GM12878 (cell line): Measurements from ENCODE around the gene TUNAR. TPM values are rescaled to one million over a fixed set of nuclear protein-coding genes. Genes with fewer than 3 reads are reported as not detected.

Experiments used
- ATAC-seq: fragments of 200-7000 bp; cut with Tn5 transposase; 3 replicates; pipeline ENCODE4 v1.9.1; 2020; ENCODE audit warnings: mild to moderate bottlenecking, moderate library complexity
- BruUV-seq: library from RNA; stranded (reverse); fragments of 400-500 nt; replicated peaks from 2 replicates; lab custom pipeline; 2021; lab: Mats Ljungman, UMichigan
- CTCF ChIA-PET: fragments of 300-600 bp; sonication (Branson Sonifier 250); formaldehyde crosslinking; extraction: SDS; loops from one replicate; lab custom pipeline; 2021; ENCODE audit warnings: inconsistent platforms; lab: Yijun Ruan, JAX
- POLR2A ChIA-PET: fragments of 350-600 bp; formaldehyde crosslinking; extraction: SDS; loops from one replicate; lab custom pipeline; 2021; ENCODE audit warnings: inconsistent platforms; lab: Charles Lee
- RAD21 ChIA-PET: fragments of 300-600 bp; sonication (Branson Sonifier 250); formaldehyde crosslinking; loops from one replicate; lab custom pipeline; 2023; ENCODE audit warnings: antibody characterized with exemption; ENCODE audit not compliant: unreplicated experiment; lab: Charles Lee
- SMC1A ChIA-PET: fragments of 300-600 bp; sonication (Branson Sonifier 250); formaldehyde crosslinking; loops from one replicate; lab custom pipeline; 2023; ENCODE audit not compliant: unreplicated experiment, uncharacterized antibody; lab: Charles Lee
- DNase-seq: peaks from one replicate; pipeline ENCODE4 v3.0.0-alpha.2; 2011; ENCODE audit warnings: low read depth, low spot score
- FAIRE-seq: peaks from 3 replicates; lab custom pipeline; 2011; peaks lifted over from hg19 to GRCh38; lab: Jason Lieb, UNC
- H2AFZ ChIP-seq: 2 replicates; pipeline ENCODE4 v1.6.0; 2011; ENCODE audit warnings: low read depth, low read length, control low read depth; ENCODE audit not compliant: control insufficient read depth
- H3K27ac ChIP-seq: 2 replicates; pipeline ENCODE4 v1.5.1; 2011; ENCODE audit warnings: control low read depth; ENCODE audit not compliant: control insufficient read depth, insufficient read depth
- H3K27me3 ChIP-seq, 2 experiments: replicated peaks in 1 of 2; 2 replicates each; pipeline versions ENCODE4 v1.6.0 to v1.6.1; 2011; ENCODE audit warnings: low read length in 1 of 2; ENCODE audit not compliant: control insufficient read depth in 2 of 2, insufficient read depth in 2 of 2
- H3K36me3 ChIP-seq, 2 experiments: 2 replicates each; pipeline ENCODE4 v1.5.1; 2011; ENCODE audit warnings: low read length in 1 of 2; ENCODE audit not compliant: control insufficient read depth in 2 of 2, insufficient read depth in 2 of 2
- H3K4me1 ChIP-seq: 2 replicates; pipeline ENCODE4 v1.6.1; 2011; ENCODE audit warnings: mild to moderate bottlenecking, low read length, moderate library complexity, mixed read lengths; ENCODE audit not compliant: control insufficient read depth, insufficient read depth
- H3K4me2 ChIP-seq: 2 replicates; pipeline ENCODE4 v1.6.0; 2011; ENCODE audit warnings: control low read depth; ENCODE audit not compliant: control insufficient read depth, insufficient read depth
- H3K4me3 ChIP-seq: fragments of 200-600 bp; sonication (generic); 2 replicates; pipeline ENCODE4 v1.5.1; 2016
- H3K79me2 ChIP-seq: 2 replicates; pipeline ENCODE4 v1.6.0; 2011; ENCODE audit warnings: low read length; ENCODE audit not compliant: control insufficient read depth, insufficient read depth
- H3K9ac ChIP-seq: 2 replicates; pipeline ENCODE4 v1.8.0; 2011; ENCODE audit warnings: low read length, control low read depth, mixed read lengths; ENCODE audit not compliant: control insufficient read depth, insufficient read depth
- H3K9me3 ChIP-seq: replicated peaks from 3 replicates; pipeline ENCODE4 v1.5.1; 2011; ENCODE audit warnings: mild to moderate bottlenecking, low read length; ENCODE audit not compliant: control insufficient read depth, insufficient read depth
- H4K20me1 ChIP-seq: 2 replicates; pipeline ENCODE4 v1.6.0; 2011; ENCODE audit not compliant: control insufficient read depth, insufficient read depth
- BHLHE40 ChIP-seq, 2 experiments: fragments of 450-650 bp in 1 of 2; IDR thresholded peaks; 2 replicates each; pipeline ENCODE4 v1.6.1; 2011 to 2017; ENCODE audit warnings: low read depth in 2 of 2, borderline replicate concordance in 1 of 2, improper control_type of control experiment in 1 of 2, low read length in 1 of 2, mild to moderate bottlenecking in 1 of 2
- FOS ChIP-seq: IDR thresholded peaks from 3 replicates; pipeline ENCODE4 v1.6.1; 2011; ENCODE audit warnings: borderline replicate concordance; ENCODE audit not compliant: insufficient read length; ENCODE audit errors: extremely low read depth
- GATAD2B ChIP-seq: fragments of 450-650 bp; conservative IDR thresholded peaks from 2 replicates; pipeline ENCODE4 v1.6.1; 2017; ENCODE audit warnings: low read depth, mild to moderate bottlenecking, moderate library complexity
- POLR2AphosphoS5 ChIP-seq: IDR thresholded peaks from 2 replicates; pipeline ENCODE4 v1.6.1; 2011; ENCODE audit warnings: mild to moderate bottlenecking, low read length, inconsistent platforms
- RB1 ChIP-seq: fragments of 450-650 bp; formaldehyde crosslinking; IDR thresholded peaks from 2 replicates; pipeline ENCODE4 v1.6.1; 2017; ENCODE audit warnings: mild to moderate bottlenecking, borderline replicate concordance
- TCF12 ChIP-seq: IDR thresholded peaks from 2 replicates; pipeline ENCODE4 v1.6.1; 2011; ENCODE audit warnings: low read depth, mild to moderate bottlenecking, low read length
- ZNF207 ChIP-seq: fragments of 450-650 bp; IDR thresholded peaks from 2 replicates; pipeline ENCODE4 v1.6.1; 2014; ENCODE audit warnings: antibody characterized with exemption, mild to moderate bottlenecking, borderline replicate concordance
- WGBS: methylation state at CpG from one replicate; pipeline ENCODE4 v1.1.6; 2016; ENCODE audit warnings: low lambda C conversion rate; ENCODE audit not compliant: insufficient replicate concordance, insufficient coverage; ENCODE audit errors: missing lambda C conversion rate; 5-methylcytosine and 5-hydroxymethylcytosine counted together
- in situ Hi-C: fragments of 300-500 bp; cut with MboI; formaldehyde crosslinking; loops from 9 replicates; pipeline ENCODE4 v1.14.3; 2018; ENCODE audit warnings: mixed read lengths
- intact Hi-C: fragments of 100-400 bp; cut with micrococcal nuclease; formaldehyde crosslinking; loops from one replicate; pipeline ENCODE4 v1.14.2; 2022; ENCODE audit not compliant: unreplicated experiment
- polyA plus RNA-seq, 11 experiments: library from polyadenylated mRNA; depleted of rRNA in 4 of 11; unstranded in 6 of 11; stranded (reverse) in 5 of 11; fragments of >200 nt; fragmentation: Nextera tagmentation in 4 of 11; fragmentation: Illumina TruSeq in 1 of 11; extraction: Ambion mirVana in 4 of 11; extraction: Trizol in 1 of 11; gene quantifications; 1 replicate in 1 of 11; 2 replicates in 10 of 11; pipeline versions ENCODE4 v1.2.1 to v1.2.3, GENCODE V29; 2011 to 2016; ENCODE audit warnings: inconsistent platforms in 2 of 11, missing spikeins in 2 of 11, low read depth in 1 of 11
- total RNA-seq, 4 experiments: library from RNA; depleted of rRNA in 3 of 4; stranded (reverse); fragments of >200 nt in 3 of 4; fragmentation: Illumina TruSeq in 1 of 4; extraction: Trizol in 1 of 4; gene quantifications; 2 replicates each; pipeline versions ENCODE4 v1.2.1 to v1.2.3, GENCODE V29; 2013 to 2021
- TF ChIP-seq, protein P1 (sequence below): IDR thresholded peaks from 2 replicates; pipeline ENCODE4 v1.6.1; 2011; ENCODE audit warnings: low read depth, low read length, improper control_type of control experiment, borderline replicate concordance
- TF ChIP-seq, protein P2 (sequence below): fragments of 450-650 bp; conservative IDR thresholded peaks from 2 replicates; pipeline ENCODE4 v1.6.1; 2017; ENCODE audit warnings: mild to moderate bottlenecking, moderate library complexity
- TF ChIP-seq, protein P3 (sequence below): fragments of 150-350 bp; IDR thresholded peaks from 2 replicates; pipeline ENCODE4 v1.6.1; 2016; ENCODE audit warnings: low read depth, low read length

The TUNAR gene
- total and polyA plus RNA-seq, 10 of the 15 experiments (the other 5 are each of a cell fraction or from before 2014, with no cell fraction given): 0.02 TPM; not detected in 9

- TF ChIP-seq, protein P1, sequence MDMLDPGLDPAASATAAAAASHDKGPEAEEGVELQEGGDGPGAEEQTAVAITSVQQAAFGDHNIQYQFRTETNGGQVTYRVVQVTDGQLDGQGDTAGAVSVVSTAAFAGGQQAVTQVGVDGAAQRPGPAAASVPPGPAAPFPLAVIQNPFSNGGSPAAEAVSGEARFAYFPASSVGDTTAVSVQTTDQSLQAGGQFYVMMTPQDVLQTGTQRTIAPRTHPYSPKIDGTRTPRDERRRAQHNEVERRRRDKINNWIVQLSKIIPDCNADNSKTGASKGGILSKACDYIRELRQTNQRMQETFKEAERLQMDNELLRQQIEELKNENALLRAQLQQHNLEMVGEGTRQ: no peak
- TF ChIP-seq, all 136 proteins: peak for 0
Measured at GRCh38 chr14:95910628-95911027, 34.0 kb downstream of the TUNAR start (continued).

- 40% methylated on average over 7 of the region's 7 CpGs for WGBS
- POLR2A ChIA-PET: interaction anchor here (0.6 kb wide), 1 partner anchor 30 kb away, joined by 3 read pairs; no protein-coding TSS in a partner anchor
Measured at GRCh38 chr14:95911456-95911855, 34.8 kb downstream of the TUNAR start.

GRCh38 chr14:95915330-95915729, 38.7 kb downstream of the TUNAR start:
- FAIRE-seq: no peak
- Histone ChIP-seq H3K4me3 (no peak overlapping the region), H3K4me1 (no peaks in the 10 kb centered on the region), H3K4me2 (no peak overlapping the region), H3K79me2 (no peaks in the 10 kb centered on the region), H3K9me3 (no peaks in the 10 kb centered on the region), H2AFZ (no peak overlapping the region), H3K27me3 (no peaks in the 10 kb centered on the region), H3K27ac (no peak overlapping the region), H3K9ac (no peak overlapping the region), H3K36me3 (no peaks in the 10 kb centered on the region), H4K20me1 (no peaks in the 10 kb centered on the region)
- no peak for DNase-seq
- ATAC-seq: no peak
- ChIA-PET POLR2A (no interaction called here), RAD21 (no interaction called here), SMC1A (no interaction called here), CTCF (interaction anchor here (0.7 to 1.4 kb wide), 3 partner anchors 9 to 356 kb away, joined by 3 to 4 read pairs (median 3); no protein-coding TSS in a partner anchor)
- in situ Hi-C loops: no loop called here
- WGBS: 0% methylated on average over 7 of the region's 7 CpGs
- intact Hi-C loops: no loop called here
- no TSS peak for BruUV-seq
- TF ChIP-seq ZNF207: no peak
- TF ChIP-seq RB1: no peak
- no peak for TF ChIP-seq POLR2AphosphoS5
- no peak for TF ChIP-seq BHLHE40 (IDR thresholded peaks at IDR 0.05; ENCODE audit: borderline replicate concordance in 1 of 2, low read depth in 2 of 2, low read length in 1 of 2)
- TF ChIP-seq, protein P2, sequence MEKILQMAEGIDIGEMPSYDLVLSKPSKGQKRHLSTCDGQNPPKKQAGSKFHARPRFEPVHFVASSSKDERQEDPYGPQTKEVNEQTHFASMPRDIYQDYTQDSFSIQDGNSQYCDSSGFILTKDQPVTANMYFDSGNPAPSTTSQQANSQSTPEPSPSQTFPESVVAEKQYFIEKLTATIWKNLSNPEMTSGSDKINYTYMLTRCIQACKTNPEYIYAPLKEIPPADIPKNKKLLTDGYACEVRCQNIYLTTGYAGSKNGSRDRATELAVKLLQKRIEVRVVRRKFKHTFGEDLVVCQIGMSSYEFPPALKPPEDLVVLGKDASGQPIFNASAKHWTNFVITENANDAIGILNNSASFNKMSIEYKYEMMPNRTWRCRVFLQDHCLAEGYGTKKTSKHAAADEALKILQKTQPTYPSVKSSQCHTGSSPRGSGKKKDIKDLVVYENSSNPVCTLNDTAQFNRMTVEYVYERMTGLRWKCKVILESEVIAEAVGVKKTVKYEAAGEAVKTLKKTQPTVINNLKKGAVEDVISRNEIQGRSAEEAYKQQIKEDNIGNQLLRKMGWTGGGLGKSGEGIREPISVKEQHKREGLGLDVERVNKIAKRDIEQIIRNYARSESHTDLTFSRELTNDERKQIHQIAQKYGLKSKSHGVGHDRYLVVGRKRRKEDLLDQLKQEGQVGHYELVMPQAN: no peak
- TF ChIP-seq, protein P3, sequence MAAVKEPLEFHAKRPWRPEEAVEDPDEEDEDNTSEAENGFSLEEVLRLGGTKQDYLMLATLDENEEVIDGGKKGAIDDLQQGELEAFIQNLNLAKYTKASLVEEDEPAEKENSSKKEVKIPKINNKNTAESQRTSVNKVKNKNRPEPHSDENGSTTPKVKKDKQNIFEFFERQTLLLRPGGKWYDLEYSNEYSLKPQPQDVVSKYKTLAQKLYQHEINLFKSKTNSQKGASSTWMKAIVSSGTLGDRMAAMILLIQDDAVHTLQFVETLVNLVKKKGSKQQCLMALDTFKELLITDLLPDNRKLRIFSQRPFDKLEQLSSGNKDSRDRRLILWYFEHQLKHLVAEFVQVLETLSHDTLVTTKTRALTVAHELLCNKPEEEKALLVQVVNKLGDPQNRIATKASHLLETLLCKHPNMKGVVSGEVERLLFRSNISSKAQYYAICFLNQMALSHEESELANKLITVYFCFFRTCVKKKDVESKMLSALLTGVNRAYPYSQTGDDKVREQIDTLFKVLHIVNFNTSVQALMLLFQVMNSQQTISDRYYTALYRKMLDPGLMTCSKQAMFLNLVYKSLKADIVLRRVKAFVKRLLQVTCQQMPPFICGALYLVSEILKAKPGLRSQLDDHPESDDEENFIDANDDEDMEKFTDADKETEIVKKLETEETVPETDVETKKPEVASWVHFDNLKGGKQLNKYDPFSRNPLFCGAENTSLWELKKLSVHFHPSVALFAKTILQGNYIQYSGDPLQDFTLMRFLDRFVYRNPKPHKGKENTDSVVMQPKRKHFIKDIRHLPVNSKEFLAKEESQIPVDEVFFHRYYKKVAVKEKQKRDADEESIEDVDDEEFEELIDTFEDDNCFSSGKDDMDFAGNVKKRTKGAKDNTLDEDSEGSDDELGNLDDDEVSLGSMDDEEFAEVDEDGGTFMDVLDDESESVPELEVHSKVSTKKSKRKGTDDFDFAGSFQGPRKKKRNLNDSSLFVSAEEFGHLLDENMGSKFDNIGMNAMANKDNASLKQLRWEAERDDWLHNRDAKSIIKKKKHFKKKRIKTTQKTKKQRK: no peak

More at GRCh38 chr14:95911456-95911855, 34.8 kb downstream of the TUNAR start:
- H3K79me2 ChIP-seq: no peaks in the 10 kb centered on the region
- ChIA-PET RAD21 (no interaction called here), CTCF (interaction anchor here (0.6 kb wide), 1 partner anchor 32 kb away, joined by 3 read pairs; no protein-coding TSS in a partner anchor)
- DNase-seq: no peak
- H3K36me3 ChIP-seq: no peaks in the 10 kb centered on the region
- H3K4me1 ChIP-seq: no peaks in the 10 kb centered on the region
- ATAC-seq: no peak
- no peaks in the 10 kb centered on the region for H3K9me3 ChIP-seq
- in situ Hi-C loops: no loop called here
- H3K4me2 ChIP-seq: no peak overlapping the region
- no peak overlapping the region for H3K4me3 ChIP-seq
- intact Hi-C loops: no loop called here
- H3K27me3 ChIP-seq: no peaks in the 10 kb centered on the region
- no peak for TF ChIP-seq GATAD2B
- no peak for TF ChIP-seq FOS
- no peak for TF ChIP-seq TCF12
- TF ChIP-seq, all 136 proteins: peak for 0
- no peaks in the 10 kb centered on the region for H4K20me1 ChIP-seq
- no peak overlapping the region for H3K27ac ChIP-seq
- no TSS peak for BruUV-seq
- FAIRE-seq: no peak
- SMC1A ChIA-PET: no interaction called here
- no peak overlapping the region for H2AFZ ChIP-seq
- no peak overlapping the region for H3K9ac ChIP-seq
